Muscle of back (tissue), 11 donors: ENCODE measurements around the gene ZBTB3. TPM values are rescaled to one million over a fixed set of nuclear protein-coding genes. Genes with fewer than 3 reads are reported as not detected.
"Not testable (repeated sequence)": the region's sequence is repeated elsewhere in the genome, so short reads cannot be mapped to it uniquely, and the experiment has no call there.

Source experiments
- DNase-seq, 3 donors: peaks; one replicate each; pipeline versions ENCODE4 v3.0.0 to v3.0.0-alpha.2; 2013
- polyA plus RNA-seq, 10 donors: library from polyadenylated mRNA; unstranded; fragments of 120-200 nt; gene quantifications; one replicate each; pipeline ENCODE4 v1.2.1, GENCODE V29; 2013; ENCODE audit not compliant: insufficient read length in 10 of 10

The ZBTB3 gene
- polyA plus RNA-seq, 10 donors, result 3.2 to 5.1 (median 3.9) TPM

DNA sequence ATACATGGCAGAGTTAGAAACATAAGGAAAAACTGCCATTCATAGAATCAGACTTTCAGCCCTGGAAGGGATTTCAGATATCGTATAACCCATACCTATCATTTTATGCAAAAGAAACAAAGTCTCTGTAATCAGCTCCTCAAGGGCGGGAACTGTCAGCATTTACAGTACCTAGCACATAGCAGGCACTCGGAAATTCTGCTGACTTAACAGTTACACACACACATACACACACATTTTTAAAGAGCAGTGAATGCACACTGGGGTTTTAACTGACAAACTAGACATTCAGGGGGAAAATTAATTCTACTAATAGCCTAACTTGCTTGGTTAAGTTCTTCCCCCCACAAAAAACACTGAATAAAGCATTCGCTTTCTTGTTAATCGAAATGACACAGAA lies 37.8 kb downstream of the ZBTB3 start:
- no peak for DNase-seq

DNA sequence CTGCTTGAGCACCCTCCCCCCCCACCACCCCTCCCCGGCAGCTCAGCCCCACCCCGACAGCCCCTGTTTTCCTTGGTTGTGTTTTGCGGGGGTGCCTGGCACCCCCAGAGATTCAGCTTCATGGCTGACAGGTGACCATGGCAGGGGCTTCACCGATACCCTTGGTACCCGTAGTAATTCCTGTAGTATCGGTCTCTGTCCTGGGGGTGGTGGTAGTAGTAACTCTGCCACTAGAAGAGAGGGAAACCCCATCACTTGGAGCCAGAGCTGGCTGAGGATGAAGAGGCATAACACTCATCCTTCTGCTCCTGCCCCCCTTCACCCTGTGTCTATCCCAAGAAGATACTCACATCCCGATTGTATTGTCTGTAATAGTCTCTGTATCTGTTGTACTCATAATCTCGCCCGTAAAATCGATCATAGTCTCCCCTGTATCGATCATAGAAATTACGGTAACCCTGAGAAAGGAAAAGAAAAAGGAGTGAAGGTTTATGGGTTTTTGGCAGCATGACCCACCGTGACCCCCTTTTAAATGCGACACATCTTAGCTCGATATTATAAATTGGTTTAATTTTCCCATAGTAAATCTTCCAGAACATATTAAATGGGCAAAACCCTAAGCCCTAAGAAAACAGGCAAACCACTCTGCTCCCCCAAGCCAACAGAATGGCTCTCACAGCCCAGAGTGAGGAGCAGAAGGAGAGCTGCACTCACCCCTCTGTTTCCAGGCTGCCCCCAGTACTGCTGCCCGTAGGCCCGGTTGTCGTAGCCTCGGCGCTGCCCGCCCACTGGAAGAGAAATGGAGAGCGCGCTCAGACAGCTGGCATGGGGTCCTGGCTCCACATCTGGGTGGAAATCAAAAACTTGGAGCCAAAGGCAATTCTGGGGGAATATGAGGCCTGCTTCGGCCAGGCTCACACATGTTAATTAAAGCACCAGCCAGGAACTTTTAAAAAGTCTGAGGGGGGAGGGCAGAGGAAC lies 38.5 kb downstream of the ZBTB3 start:
- no peak for DNase-seq

DNA sequence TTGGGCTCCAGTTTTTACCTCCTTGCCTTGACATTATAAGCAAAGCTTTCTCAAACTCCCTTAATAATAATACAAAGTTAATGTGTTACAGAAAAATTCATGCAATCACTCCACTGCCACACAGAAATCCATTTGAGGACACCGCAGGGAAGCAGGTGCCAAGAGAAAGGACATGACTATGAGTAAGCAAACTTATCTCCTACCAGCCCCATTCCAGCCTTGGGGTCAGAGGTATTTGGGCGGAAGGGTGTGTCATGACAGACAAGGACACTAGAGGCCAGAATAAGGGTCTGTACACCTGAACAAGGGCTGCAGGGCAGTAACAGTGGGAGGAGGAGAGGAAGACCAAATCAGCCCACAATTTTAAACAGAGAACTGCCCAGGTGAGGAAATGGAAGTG lies 40.6 kb downstream of the ZBTB3 start:
- DNase-seq, result no peak

DNA sequence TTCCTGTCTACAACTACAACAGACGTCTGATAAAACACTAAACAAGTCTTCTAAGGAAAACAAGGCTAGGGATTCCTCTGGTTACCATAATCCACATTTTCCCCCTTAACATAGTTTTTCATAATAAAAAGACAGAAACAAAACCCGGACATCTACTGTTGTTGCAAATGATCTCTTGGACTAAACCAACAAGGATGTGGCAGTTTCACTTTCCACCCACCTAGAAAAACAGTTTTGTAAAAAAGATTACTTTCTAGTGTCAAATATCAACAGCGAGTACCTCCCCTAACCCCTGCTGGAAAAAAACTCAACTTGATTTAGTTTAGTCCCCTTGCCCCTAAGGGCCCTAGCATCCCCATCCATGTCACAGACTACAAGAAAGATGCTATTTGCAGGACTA lies 41.1 kb downstream of the ZBTB3 start:
- no peak for DNase-seq

DNA sequence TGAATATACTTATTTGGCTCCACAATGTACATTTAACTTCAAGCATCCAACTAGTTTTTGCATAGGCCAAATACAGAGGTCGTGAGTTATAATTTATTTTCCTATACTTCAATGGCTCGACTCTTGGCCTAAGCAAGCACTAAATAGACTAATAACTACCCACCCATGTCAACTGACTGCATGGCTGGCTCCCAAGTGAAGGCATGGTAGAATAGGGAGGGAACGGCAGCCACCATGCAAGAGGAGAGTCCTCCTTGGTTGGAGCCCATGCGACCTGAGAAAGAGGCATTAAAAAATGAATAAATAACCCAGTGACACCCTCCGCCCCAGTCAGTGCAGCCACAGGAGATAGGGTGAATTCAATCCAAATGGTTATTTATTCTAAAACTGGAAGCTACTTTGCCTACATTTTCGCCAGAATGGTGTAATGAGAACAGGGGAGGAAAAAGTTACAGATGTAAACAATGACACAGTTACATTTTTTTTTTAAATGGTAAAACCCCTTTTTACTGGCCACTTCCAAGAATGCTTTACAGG lies 41.6 kb downstream of the ZBTB3 start:
- no peak for DNase-seq

DNA sequence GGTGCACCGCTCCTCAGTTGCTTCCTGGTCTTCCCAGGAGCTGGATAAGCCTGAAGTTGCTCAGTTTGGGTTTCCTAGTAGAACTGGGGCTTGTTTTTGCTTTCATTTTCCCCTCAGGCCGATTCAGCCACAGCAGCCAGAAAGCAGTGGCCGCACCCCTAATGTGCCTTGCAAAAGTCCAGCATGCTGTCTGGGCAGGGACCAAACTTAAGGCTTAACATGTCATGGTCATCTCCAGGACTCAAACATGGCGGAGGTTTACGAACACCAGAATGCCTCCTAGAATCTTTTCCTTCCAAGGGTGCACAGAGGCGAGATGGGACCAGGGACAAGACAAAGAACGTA lies 44.0 kb downstream of the ZBTB3 start:
- no peak for DNase-seq

DNA sequence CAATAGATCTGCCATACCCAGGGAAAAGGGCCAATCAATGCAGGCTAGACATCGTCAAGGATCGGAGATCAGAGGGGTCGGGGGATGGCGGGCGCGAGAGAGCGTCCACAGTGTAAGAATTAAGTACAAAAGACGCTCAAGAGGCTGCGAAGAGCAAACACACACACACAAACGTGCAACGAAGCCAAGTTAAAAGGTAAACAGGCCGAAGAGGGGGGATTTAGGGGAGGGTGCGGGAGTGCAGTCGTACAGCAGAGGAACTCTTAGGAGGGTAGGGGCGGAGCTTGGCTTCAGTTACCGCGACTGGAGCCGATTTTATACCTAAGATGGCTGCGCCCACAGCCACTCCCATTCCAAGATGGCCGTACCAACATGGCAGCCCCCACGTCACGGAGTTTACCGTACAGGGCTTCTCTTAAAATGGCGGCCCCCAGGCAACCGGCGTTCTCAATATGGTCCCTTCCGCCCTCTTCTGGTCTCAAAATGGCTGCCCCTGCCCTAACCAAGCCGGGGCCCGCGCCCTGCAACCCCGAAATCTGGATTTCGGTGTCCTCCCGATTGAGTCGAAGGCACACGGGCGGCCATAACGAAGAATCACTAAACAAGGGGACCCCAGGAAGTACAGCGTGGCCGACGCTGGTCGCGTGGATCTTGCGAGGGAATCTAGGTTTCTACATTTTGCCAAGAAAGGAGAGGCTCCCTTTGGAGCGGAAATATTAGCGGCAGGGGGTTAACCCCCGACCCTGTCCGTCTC lies 44.5 kb downstream of the ZBTB3 start:
- peak; percentile 98 to 99 (median 99) for DNase-seq

DNA sequence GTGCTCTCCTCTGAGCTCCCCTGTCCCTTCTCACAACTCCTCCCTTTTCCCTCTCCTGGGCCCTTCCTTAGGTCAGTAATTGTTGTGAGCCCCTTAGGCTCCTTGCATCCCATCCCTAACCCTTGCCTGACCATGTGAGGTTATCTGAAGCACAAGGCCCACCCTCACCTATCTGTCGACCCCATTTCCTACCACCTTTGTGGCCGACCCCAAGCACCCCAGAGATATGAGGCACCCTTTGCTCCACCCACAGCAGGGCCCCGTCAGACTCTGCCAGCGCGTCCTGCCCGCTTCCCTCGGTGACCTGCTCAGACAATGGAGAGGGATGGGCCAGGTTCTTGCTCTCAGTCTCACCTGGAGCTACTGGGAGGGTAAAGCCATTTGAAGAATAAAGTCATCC lies 45.2 kb downstream of the ZBTB3 start:
- DNase-seq, result no peak

DNA sequence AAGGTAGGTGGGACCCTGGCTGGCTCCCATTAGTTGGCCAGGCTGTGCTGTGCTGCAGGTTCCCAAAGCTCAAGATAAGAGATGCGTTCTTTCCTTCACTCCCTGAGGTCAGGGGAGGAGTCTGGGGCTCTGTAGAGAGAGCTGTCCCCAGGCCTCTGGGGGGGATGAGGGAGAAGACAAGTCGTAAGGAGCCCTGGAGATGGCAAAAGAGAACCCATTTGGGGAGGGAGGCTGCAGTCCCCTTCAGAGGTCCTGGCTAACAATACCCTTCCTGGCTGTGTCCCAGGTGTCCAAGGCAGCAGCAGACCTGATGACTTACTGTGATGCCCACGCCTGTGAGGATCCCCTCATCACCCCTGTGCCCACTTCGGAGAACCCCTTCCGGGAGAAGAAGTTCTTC lies 45.6 kb downstream of the ZBTB3 start:
- peak in 1 of 3 donors; percentile 21 for DNase-seq

DNA sequence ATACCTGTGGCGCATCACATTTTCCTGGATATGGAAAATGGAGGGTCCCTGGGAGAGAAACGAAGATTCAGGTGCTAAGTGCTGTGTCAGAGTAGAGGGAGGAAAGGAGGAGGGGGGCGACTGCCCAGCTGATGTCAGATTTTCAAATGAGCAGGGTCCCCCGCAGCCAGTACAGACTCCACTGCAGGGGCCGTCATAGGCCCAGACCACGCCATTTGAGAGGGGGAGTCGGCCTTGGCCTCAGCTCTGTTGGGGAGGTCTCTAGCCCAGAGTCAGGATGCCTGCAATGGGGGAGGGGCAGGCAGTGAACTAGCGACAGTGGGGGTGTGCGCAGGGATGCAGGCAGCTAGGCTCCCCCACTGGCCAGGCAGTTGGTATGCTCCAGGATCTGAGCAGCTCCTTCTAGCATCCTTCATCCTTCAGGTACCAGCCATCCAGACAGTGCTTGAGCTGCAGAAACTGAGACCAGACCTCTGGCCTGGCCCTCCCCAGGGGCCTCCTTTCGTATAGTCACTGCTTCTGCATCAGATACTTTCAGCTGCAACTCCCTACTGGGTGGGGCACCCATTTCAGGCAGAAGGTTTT lies 46.6 kb downstream of the ZBTB3 start, which contains the start of the genes BSCL2 and GNG3:
BSCL2 (minus strand) TSS at position 148 of the 585 bp plus-strand sequence. CDS start 229 bp downstream, outside the sequence.
GNG3 (plus strand) TSS at position 400 of the 585 bp plus-strand sequence. CDS start 620 bp downstream, outside the sequence.
- DNase-seq, result peak in 1 of 3 donors; percentile 35

DNA sequence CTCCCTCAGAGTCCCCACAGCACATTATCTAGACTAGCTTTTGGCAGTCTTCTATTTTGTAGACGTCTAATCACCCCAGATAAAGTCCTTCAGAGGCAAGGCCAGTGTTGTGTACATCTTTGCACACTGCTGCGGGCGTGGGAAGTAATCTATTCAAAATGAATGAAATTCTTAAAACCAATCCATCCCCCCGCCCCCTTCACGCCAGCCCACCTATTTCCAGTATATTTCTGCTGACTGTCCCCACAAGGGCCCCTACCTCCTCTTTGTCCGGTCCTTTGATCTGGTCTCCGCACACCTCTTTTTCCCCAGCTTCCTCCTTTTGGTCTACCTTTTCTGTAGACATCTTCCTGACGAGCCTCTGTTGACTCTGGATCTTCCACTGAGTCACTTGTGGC lies 47.1 kb downstream of the ZBTB3 start:
- DNase-seq, result no peak

DNA sequence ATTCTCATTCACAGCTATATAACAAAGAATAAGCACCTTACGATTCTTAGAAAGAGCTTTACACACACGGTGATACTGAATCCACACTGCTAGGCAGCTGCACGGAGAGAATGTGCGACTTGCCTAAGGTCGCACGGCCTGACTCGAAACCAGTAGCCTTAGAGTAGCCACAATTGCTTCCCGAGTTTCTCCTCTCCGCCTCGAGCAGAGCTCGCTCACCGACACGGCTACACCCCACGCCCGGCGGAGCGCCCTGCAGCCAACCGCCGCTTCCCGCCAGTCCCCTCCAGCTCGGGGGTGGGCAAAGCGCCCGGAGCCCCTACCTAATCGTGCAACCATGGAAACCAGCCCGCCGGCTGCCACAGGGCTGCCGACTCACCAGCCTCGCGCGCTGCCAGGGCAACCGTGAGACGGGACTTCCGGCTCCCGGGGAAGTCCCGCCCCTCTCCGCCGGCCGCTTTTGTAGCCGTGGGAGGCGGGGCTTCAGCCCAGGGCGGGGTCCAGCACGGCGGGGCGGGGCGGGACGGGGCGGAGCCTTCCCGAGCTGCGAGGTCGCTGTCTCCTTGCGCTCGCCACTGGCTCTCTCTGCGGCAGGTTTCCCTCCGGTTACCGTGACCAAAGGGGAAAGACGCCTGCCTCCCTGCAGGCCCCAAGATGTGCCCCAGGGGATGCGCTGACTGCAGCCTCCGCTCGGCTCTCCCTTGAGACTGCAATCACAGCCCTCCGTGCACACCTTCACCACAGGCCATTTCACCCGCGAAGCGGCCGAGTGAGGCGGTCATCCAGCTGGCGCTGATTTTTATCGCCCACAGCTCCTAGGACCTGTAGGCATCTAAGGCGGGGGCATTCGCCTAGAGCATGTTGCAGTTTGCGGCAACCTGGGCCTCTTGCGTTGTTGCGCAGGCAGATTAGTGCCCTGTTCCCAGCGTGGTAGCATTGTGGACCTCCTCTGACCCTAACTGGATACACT lies 47.8 kb downstream of the ZBTB3 start:
- DNase-seq, result peak; percentile 91 to 96 (median 93)

DNA sequence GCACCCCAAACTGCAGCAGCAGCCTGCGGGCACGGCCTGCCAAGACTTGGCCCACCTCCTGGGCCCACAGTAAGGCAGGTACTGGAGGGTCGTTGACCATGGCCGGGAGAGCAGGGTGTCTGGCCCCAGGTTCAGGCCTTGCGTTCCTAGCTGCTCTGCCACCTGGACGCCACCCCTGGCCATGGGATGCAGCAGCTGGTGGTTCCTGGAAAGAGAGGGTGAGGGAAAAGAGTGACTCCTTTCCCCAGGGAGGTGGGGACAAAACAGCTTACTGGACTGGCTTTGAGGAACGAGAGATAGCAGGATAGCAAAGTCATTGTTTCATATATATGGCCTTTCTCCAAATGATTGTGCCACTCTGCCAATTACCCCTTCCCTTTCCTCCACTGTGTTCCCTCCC lies 48.5 kb downstream of the ZBTB3 start:
- DNase-seq, result no peak

DNA sequence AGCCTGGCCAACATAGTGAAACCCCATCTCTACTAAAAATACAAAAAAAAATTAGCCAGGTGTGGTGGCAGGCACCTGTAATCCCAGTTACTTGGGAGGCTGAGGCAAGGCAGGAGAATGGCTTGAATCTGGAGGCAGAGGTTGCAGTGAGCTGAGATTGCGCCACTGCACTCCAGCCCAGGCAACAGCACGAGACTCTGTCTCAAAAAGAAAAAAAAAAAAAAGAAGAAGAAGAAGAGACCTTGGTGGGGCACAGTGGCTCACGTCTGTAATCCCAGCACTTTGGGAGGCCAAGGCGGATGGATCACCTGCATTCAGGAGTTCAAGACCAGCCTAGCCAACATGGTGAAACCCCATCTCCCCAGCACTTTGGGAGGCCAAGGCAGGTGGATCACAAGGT lies 50.0 kb downstream of the ZBTB3 start:
- not testable (repeated sequence) for DNase-seq

DNA sequence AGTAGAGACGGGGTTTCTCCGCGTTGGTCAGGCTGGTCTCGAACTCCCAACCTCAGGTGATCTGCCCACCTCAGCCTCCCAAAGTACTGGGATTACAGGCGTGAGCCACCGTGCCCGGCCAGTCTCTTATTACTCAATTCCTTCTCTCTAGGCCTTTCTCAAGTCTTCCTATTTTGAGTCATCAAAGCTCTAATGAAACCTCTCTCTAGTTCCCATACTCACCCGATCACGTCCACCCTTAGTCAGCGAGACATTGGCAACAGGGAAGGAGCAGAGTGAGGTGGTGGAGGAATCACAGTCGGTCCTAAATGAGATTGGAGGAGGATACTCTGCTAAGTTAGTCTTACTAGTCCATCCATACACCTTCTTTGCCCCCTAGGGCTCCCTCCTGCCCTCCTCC lies 51.7 kb downstream of the ZBTB3 start:
- DNase-seq, result no peak

Other genes starting within 250 kb of the ZBTB3 start
- gene AHNAK, start 207.4 kb downstream of the ZBTB3 start, polyA plus RNA-seq, result 100 to 1,000 TPM; 269 to 408 (median 312) TPM
- gene EEF1G, start 180.3 kb downstream of the ZBTB3 start, polyA plus RNA-seq, result 1,000 to 10,000 TPM; 2,727 to 3,805 (median 3,280) TPM
- 10 to 100 TPM; 11.6 to 17.7 (median 13.8) TPM for gene TUT1, start 162.6 kb downstream of the ZBTB3 start, polyA plus RNA-seq
- gene MTA2, start 152.3 kb downstream of the ZBTB3 start, polyA plus RNA-seq, result 10 to 100 TPM; 36.9 to 56.4 (median 44.1) TPM
- gene EML3, start 141.4 kb downstream of the ZBTB3 start, polyA plus RNA-seq, result 10 to 100 TPM; 11.9 to 25.3 (median 17.7) TPM
- 1 to 10 TPM in 8 of 10 donors, under 1 TPM in 2; 0.69 to 2.4 (median 1.6) TPM for gene ROM1, start 140.9 kb downstream of the ZBTB3 start, polyA plus RNA-seq
- 10 to 100 TPM; 13.3 to 22.3 (median 18.7) TPM for gene B3GAT3, start 132.2 kb downstream of the ZBTB3 start, polyA plus RNA-seq
- 100 to 1,000 TPM; 145 to 211 (median 165) TPM for gene GANAB, start 107.5 kb downstream of the ZBTB3 start, polyA plus RNA-seq
- 10 to 100 TPM in 6 of 10 donors, 1 to 10 TPM in 4; 9.0 to 13.9 (median 11.1) TPM for gene INTS5, start 100.9 kb downstream of the ZBTB3 start, polyA plus RNA-seq
- gene C11orf98, start 89.0 kb downstream of the ZBTB3 start, polyA plus RNA-seq, result 10 to 100 TPM; 30.0 to 44.8 (median 33.0) TPM
- 1 to 10 TPM; 1.8 to 4.9 (median 3.1) TPM for gene CSKMT, start 88.8 kb downstream of the ZBTB3 start, polyA plus RNA-seq
- gene UQCC3, start 82.5 kb downstream of the ZBTB3 start, polyA plus RNA-seq, result 1 to 10 TPM; 4.5 to 8.3 (median 5.7) TPM
- 1 to 10 TPM; 3.0 to 8.4 (median 6.6) TPM for gene LBHD1, start 81.9 kb downstream of the ZBTB3 start, polyA plus RNA-seq
- gene UBXN1, start 75.1 kb downstream of the ZBTB3 start, polyA plus RNA-seq, result 100 to 1,000 TPM in 9 of 10 donors, 10 to 100 TPM in 1; 96.1 to 155 (median 130) TPM
- 10 to 100 TPM; 12.8 to 31.1 (median 20.4) TPM for gene LRRN4CL, start 64.6 kb downstream of the ZBTB3 start, polyA plus RNA-seq
- 10 to 100 TPM; 15.1 to 24.5 (median 22.0) TPM for gene BSCL2, start 46.7 kb downstream of the ZBTB3 start, polyA plus RNA-seq
- gene GNG3, start 46.5 kb downstream of the ZBTB3 start, polyA plus RNA-seq, result 1 to 10 TPM in 2 of 10 donors, under 1 TPM in 5, not detected in 3; 0.35 to 1.5 (median 0.66) TPM
- 10 to 100 TPM; 40.7 to 61.0 (median 47.6) TPM for gene HNRNPUL2, start 26.7 kb downstream of the ZBTB3 start, polyA plus RNA-seq
- gene TTC9C, start 25.7 kb downstream of the ZBTB3 start, polyA plus RNA-seq, result 10 to 100 TPM; 22.8 to 32.2 (median 30.1) TPM
- gene POLR2G, start 7.4 kb upstream of the ZBTB3 start, polyA plus RNA-seq, result 100 to 1,000 TPM in 1 of 10 donors, 10 to 100 TPM in 9; 81.9 to 102 (median 89.2) TPM
- gene TAF6L, start 17.2 kb upstream of the ZBTB3 start, polyA plus RNA-seq, result 10 to 100 TPM; 11.5 to 16.6 (median 14.2) TPM
- 10 to 100 TPM; 24.7 to 29.1 (median 27.6) TPM for gene TMEM179B, start 33.2 kb upstream of the ZBTB3 start, polyA plus RNA-seq
- gene TMEM223, start 37.8 kb upstream of the ZBTB3 start, polyA plus RNA-seq, result 10 to 100 TPM; 10.6 to 17.0 (median 15.2) TPM
- gene NXF1, start 51.3 kb upstream of the ZBTB3 start, polyA plus RNA-seq, result 10 to 100 TPM; 59.6 to 85.7 (median 65.7) TPM
- gene STX5, start 77.9 kb upstream of the ZBTB3 start, polyA plus RNA-seq, result 10 to 100 TPM; 32.7 to 42.6 (median 35.0) TPM
- gene TEX54, start 78.7 kb upstream of the ZBTB3 start, polyA plus RNA-seq, result not detected
- gene WDR74, start 85.4 kb upstream of the ZBTB3 start, polyA plus RNA-seq, result 10 to 100 TPM; 25.5 to 35.1 (median 31.0) TPM
- 10 to 100 TPM; 33.4 to 60.9 (median 42.8) TPM for gene SLC3A2, start 126.7 kb upstream of the ZBTB3 start, polyA plus RNA-seq
- gene CHRM1, start 167.2 kb upstream of the ZBTB3 start, polyA plus RNA-seq, result under 1 TPM in 4 of 10 donors, not detected in 6; 0.05 to 0.49 (median 0.24) TPM
- gene SLC22A6, start 230.8 kb upstream of the ZBTB3 start, polyA plus RNA-seq, result under 1 TPM in 3 of 10 donors, not detected in 7; 0.07 to 0.10 (median 0.10) TPM